Bronchial epithelial cell (primary cell): ENCODE results near the gene ZNF460. TPM values are rescaled to one million over a fixed set of nuclear protein-coding genes. Genes with fewer than 3 reads are reported as not detected.

Experiments used
- DNase-seq: peaks from one replicate; pipeline ENCODE4 v3.0.0-alpha.2; 2010; ENCODE audit warnings: low read depth
- FAIRE-seq: peaks from 2 replicates; lab custom pipeline; 2011; peaks lifted over from hg19 to GRCh38; lab: Jason Lieb, UNC
- H3K27me3 ChIP-seq: 2 replicates; pipeline ENCODE4 v1.5.1; 2011; ENCODE audit warnings: low read length; ENCODE audit not compliant: control insufficient read depth, insufficient read depth
- H3K36me3 ChIP-seq: 2 replicates; pipeline ENCODE4 v1.5.1; 2011; ENCODE audit warnings: low read length; ENCODE audit not compliant: control insufficient read depth, insufficient read depth
- H3K4me3 ChIP-seq: 2 replicates; pipeline ENCODE4 v1.5.1; 2011; ENCODE audit warnings: mild to moderate bottlenecking, low read depth, low read length, control low read depth
- CTCF ChIP-seq: IDR thresholded peaks from 2 replicates; pipeline ENCODE4 v1.5.1; 2011; ENCODE audit warnings: mild to moderate bottlenecking, moderate library complexity, low read length, control low read depth, inconsistent platforms; ENCODE audit not compliant: insufficient read depth, severe bottlenecking
- total RNA-seq: library from RNA; depleted of rRNA; stranded (reverse); fragments of >200 nt; gene quantifications from 2 replicates; pipeline ENCODE4 v1.2.1, GENCODE V29; 2014

The ZNF460 gene
- total RNA-seq, 1 donor from 2014 or later, result 126 TPM

- no peak for FAIRE-seq
- H3K27me3 ChIP-seq, result no peaks in the 10 kb centered on the region
- DNase-seq, result peak; percentile 92
- no peak overlapping the region for H3K4me3 ChIP-seq
- H3K36me3 ChIP-seq, result peaks cover 14% of the 10 kb centered on the region
- no peak for TF ChIP-seq CTCF
These were observed 1.8 kb downstream of the ZNF460 start for GRCh38 chr19:57282011-57282643.

GRCh38 chr19:57288373-57288772, 8.1 kb downstream of the ZNF460 start:
- no peak for FAIRE-seq
- Histone ChIP-seq H3K27me3 (no peaks in the 10 kb centered on the region), H3K36me3 (peaks cover 38% of the 10 kb centered on the region), H3K4me3 (no peak overlapping the region)
- TF ChIP-seq CTCF, result no peak
- no peak for DNase-seq

GRCh38 chr19:57290970-57291369, 10.7 kb downstream of the ZNF460 start:
- Histone ChIP-seq H3K36me3 (peaks cover 30% of the 10 kb centered on the region), H3K27me3 (no peaks in the 10 kb centered on the region), H3K4me3 (no peak overlapping the region)
- DNase-seq (no peak), FAIRE-seq (no peak)
- TF ChIP-seq CTCF, result no peak

- Histone ChIP-seq H3K36me3 (peaks cover 28% of the 10 kb centered on the region), H3K27me3 (no peaks in the 10 kb centered on the region), H3K4me3 (no peak overlapping the region)
- TF ChIP-seq CTCF, result no peak
- DNase-seq, result no peak
- no peak for FAIRE-seq
These were observed 12.3 kb downstream of the ZNF460 start for GRCh38 chr19:57292547-57292946.

GRCh38 chr19:57293719-57294118, 13.4 kb downstream of the ZNF460 start:
- H3K4me3 ChIP-seq, result no peak overlapping the region
- no peak for FAIRE-seq
- peaks cover 25% of the 10 kb centered on the region for H3K36me3 ChIP-seq
- TF ChIP-seq CTCF, result no peak
- no peak for DNase-seq
- H3K27me3 ChIP-seq, result no peaks in the 10 kb centered on the region

- DNase-seq (peak; percentile 98), FAIRE-seq (peak; percentile 95)
- no peaks in the 10 kb centered on the region for H3K36me3 ChIP-seq
- TF ChIP-seq CTCF, result peak; percentile 32
- no peak overlapping the region for H3K4me3 ChIP-seq
- no peaks in the 10 kb centered on the region for H3K27me3 ChIP-seq
These were observed 21.8 kb downstream of the ZNF460 start for GRCh38 chr19:57302020-57302465.
